22Rv1 (cell line): ENCODE measurements around the gene IL19.

Source experiments
- ZFX ChIP-seq: fragments of 450-650 bp; IDR thresholded peaks from 2 replicates; pipeline ENCODE4 v1.6.1; 2017; ENCODE audit warnings: antibody characterized with exemption, borderline replicate concordance
- TF ChIP-seq, protein P1 (sequence below): fragments of 450-650 bp; IDR thresholded peaks from 2 replicates; pipeline ENCODE4 v1.5.1; 2017; ENCODE audit warnings: mild to moderate bottlenecking

DNA sequence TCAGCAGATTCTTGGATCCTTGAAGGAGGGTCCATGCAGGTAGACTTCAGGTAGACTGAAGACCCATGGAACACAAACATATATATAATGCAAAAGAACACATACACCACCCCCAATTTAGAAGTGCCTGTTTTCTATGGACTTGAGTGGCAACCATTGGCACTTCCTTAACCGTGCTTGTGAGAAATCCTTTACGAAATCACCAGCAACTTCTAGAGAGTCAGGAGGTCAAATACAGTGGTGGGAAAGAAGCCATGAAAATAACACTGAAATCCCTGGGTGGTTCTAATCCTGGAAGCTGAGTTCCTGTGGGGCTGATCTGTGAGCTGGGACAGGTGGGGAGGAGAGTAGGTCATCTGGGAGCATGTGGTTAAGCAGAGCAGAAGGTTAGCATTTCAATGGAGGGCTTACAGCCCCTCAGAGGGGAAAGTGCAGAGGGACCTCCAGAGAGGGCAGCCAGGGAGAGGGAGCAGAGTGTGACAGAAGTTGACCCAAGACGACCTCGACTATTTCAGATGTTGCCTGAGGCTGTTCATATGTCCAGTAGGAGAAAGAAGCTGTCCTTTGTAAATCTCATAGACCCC lies 14.7 kb downstream of the IL19 start:
- TF ChIP-seq, protein P1, sequence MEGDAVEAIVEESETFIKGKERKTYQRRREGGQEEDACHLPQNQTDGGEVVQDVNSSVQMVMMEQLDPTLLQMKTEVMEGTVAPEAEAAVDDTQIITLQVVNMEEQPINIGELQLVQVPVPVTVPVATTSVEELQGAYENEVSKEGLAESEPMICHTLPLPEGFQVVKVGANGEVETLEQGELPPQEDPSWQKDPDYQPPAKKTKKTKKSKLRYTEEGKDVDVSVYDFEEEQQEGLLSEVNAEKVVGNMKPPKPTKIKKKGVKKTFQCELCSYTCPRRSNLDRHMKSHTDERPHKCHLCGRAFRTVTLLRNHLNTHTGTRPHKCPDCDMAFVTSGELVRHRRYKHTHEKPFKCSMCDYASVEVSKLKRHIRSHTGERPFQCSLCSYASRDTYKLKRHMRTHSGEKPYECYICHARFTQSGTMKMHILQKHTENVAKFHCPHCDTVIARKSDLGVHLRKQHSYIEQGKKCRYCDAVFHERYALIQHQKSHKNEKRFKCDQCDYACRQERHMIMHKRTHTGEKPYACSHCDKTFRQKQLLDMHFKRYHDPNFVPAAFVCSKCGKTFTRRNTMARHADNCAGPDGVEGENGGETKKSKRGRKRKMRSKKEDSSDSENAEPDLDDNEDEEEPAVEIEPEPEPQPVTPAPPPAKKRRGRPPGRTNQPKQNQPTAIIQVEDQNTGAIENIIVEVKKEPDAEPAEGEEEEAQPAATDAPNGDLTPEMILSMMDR, result no peak
- TF ChIP-seq ZFX, result no peak
